ENCODE measurements around the gene ZNF678.

DNA sequence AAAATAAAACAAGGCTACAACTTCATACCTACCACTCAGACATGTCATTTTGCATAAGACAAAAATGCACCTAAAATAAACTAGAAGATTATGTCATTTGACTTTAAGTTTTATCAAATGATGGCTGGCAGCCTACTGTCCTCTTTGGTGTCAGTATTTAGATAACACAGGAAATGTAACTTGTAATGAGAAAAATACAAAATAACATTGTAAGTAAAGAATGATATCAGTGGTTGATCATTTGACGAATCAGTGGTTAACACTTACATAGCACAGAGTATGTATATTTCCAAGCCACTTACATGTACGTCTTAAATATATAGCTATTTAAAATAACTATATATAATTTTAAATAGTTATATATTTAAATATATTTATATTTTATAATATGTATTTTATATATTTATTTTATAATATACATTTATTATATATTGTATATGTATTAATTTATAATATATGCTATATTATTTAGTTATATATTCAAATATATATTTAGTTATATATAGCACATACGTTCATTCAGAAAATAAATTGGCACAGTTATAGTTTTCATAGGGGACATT, 44.1 kb downstream of the ZNF678 start:
- TF ChIP-seq POLR2AphosphoS5 (IDR thresholded peaks at IDR 0.05; ENCODE audit: borderline replicate concordance, low read depth, low read length) (no peak), EZH2 (IDR thresholded peaks at IDR 0.05) (no peak)

Data from SK-N-MC (cell line).